Astrocyte of the spinal cord (primary cell): Measurements from ENCODE around the gene CADPS.

Source experiments
- DNase-seq: peaks from one replicate; pipeline ENCODE4 v3.0.0; 2011; ENCODE audit warnings: low read depth, low spot score
- H3K4me3 ChIP-seq: 2 replicates; pipeline ENCODE4 v1.5.1; 2011; ENCODE audit warnings: low read depth, mild to moderate bottlenecking, low read length, moderate library complexity
- CTCF ChIP-seq: IDR thresholded peaks from 2 replicates; pipeline ENCODE4 v1.5.1; 2012; ENCODE audit warnings: low read depth, mild to moderate bottlenecking, low read length, inconsistent platforms
- in situ Hi-C: cut with HindIII; loops from 2 replicates; pipeline ENCODE4 v1.10.0; 2017; ENCODE audit warnings: low sequenced_read_pairs

The CADPS gene

DNA sequence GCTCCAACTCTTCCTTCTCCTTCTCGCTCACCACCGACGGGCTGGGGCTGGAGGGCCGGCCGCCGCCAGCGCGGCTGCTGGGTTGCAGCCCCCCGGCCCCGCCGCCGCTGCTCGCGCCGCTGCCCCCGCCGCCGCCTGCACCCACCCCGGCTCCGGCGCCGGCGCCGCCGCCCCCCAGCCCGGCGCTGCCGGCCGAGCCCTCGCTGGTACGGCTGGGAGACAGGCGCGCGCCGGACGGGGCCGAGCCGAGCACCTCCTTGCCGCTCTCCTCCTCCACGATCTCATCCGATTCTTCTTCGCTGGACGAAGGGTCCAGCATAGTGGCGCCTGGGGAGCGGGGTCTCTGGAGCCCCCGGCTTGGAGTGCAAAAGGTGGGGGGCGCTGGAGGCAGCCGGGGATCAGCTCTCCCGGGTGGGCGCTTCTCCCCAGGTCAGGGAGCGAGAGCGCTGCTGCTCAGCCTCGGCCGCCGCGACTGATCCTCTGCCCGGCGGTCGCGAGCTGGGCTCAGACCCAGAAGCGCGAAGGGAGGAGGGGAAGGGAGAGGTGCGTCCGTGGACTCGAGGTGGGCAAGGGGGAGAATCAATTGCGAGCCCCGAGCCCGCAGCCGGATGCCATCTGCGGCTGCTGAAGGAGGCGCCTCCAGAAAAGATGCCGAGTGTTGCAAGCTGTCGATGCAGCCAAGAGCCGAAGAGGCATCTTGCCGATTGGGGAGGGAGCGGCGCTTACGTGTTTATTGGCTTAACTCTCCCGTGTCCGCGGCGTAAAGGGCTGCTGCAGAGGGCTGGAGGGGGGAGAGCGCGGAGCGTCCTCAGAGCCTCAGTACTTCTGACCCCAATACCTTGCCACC, at the start of gene CADPS:
Gene CADPS (minus strand): TSS at position 706 of the 847 bp plus-strand sequence. CDS start 387 bp downstream, at position 319.
- in situ Hi-C loops, result no loop called here
- no peak for TF ChIP-seq CTCF
- no peak for DNase-seq
- peak within 1 kb of the TSS; percentile 27 for H3K4me3 ChIP-seq

- no peak for DNase-seq
- no peak overlapping the region for H3K4me3 ChIP-seq
- in situ Hi-C loops, result no loop called here
- TF ChIP-seq CTCF, result no peak
Measured at GRCh38 chr3:62923066-62923465, 47.9 kb upstream of the CADPS start.

- no peak for DNase-seq
- in situ Hi-C loops, result no loop called here
- H3K4me3 ChIP-seq, result no peak overlapping the region
- TF ChIP-seq CTCF, result no peak
Measured at GRCh38 chr3:62922326-62922725, 47.1 kb upstream of the CADPS start.

GRCh38 chr3:62920466-62920784, 45.2 kb upstream of the CADPS start:
- no peak overlapping the region for H3K4me3 ChIP-seq
- TF ChIP-seq CTCF, result no peak
- in situ Hi-C loops, result no loop called here
- DNase-seq, result no peak

GRCh38 chr3:62919784-62920465, 44.7 kb upstream of the CADPS start:
- DNase-seq, result no peak
- no peak overlapping the region for H3K4me3 ChIP-seq
- in situ Hi-C loops, result no loop called here
- TF ChIP-seq CTCF, result no peak

DNA sequence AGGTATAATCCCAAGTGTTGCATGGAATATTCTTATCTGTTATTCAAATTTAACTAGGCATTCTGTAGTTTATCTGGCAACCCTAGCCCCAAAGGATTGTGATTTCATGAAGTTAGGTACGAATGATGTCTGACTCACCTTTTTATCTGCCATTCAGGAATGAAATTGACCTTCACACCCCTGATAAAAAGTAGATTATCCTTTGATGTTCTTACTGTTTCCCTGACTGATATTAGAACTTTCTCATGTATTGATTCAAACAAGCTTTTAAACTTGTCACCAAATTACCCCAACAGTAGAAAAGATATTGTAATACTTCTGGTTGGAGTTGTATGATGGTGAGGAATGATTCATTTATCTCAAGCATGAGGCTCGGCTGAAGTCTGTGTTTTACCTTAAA, 43.6 kb upstream of the CADPS start:
- DNase-seq, result no peak
- in situ Hi-C loops, result no loop called here
- H3K4me3 ChIP-seq, result no peak overlapping the region
- no peak for TF ChIP-seq CTCF
